Neuron (in vitro differentiated cells): Measurements from ENCODE around the gene RBFOX2.
A peak's percentile ranks its signal among the peaks of the same experiment; 100 is the strongest.

Experiments used
- H2AFZ ChIP-seq: one replicate; pipeline ENCODE4 v1.6.1; 2013; ENCODE audit warnings: low read depth, mild to moderate bottlenecking, inconsistent platforms, low read length, moderate library complexity
- H3K27me3 ChIP-seq: one replicate; pipeline ENCODE4 v1.6.1; 2013; ENCODE audit warnings: low read length; ENCODE audit not compliant: insufficient read depth
- H3K36me3 ChIP-seq: one replicate; pipeline ENCODE4 v1.6.1; 2013; ENCODE audit warnings: low read length; ENCODE audit not compliant: insufficient read depth
- H3K4me1 ChIP-seq: one replicate; pipeline ENCODE4 v1.6.1; 2013; ENCODE audit warnings: low read length; ENCODE audit not compliant: insufficient read depth
- H3K4me3 ChIP-seq: 2 replicates; pipeline ENCODE4 v1.5.1; 2013; ENCODE audit warnings: mild to moderate bottlenecking, low read length, moderate library complexity
- H3K9me3 ChIP-seq: one replicate; pipeline ENCODE4 v1.6.1; 2013; ENCODE audit warnings: low read length

The RBFOX2 gene

GRCh38 chr22:35838855-35839576 is 189.6 kb downstream of the RBFOX2 start:
- H3K4me3 ChIP-seq, result peak overlapping the region; percentile 98
- no peaks in the 10 kb centered on the region for H3K27me3 ChIP-seq
- H2AFZ ChIP-seq, result no peak overlapping the region
- H3K4me1 ChIP-seq, result peaks cover 50% of the 10 kb centered on the region
- no peaks in the 10 kb centered on the region for H3K36me3 ChIP-seq
- no peaks in the 10 kb centered on the region for H3K9me3 ChIP-seq

- Histone ChIP-seq H3K27me3 (no peaks in the 10 kb centered on the region), H3K4me1 (peaks cover 50% of the 10 kb centered on the region), H3K4me3 (peak overlapping the region; percentile 66), H3K36me3 (no peaks in the 10 kb centered on the region), H3K9me3 (peaks cover 1% of the 10 kb centered on the region), H2AFZ (no peak overlapping the region)
Measured at GRCh38 chr22:35837101-35837727, 191.4 kb downstream of the RBFOX2 start.

DNA sequence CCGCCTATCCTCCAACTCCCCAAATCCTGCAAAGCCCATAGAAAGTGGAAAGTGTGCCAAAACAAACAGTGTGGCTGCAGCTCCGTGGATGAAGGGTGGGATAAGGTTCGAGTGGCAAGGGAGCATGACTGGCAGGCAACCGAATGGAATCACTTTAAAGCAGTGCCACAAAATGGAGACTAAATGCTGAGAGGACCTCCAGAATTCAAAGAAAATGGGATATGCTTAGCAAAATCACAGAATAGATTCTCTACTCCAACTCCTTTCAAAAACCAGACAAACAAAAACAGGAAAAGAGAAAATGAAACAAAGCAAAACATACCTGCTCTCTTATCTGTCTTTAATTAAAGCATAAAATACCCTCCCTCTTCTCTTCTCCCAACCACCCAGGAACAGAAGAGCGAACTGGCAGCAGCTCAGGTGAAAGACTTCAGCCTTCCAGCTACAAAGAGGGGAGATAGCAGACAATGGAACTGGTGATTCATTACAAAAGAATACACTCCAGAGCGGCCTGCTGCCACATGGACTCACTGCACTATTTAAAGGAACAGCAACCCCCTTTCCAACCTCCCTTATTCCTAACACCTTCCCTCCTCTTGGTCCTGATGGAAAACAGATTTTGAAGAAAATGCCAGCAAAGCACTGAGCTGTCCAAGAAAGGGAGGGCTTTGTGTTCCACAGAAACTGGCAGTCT is 192.5 kb downstream of the RBFOX2 start:
- Histone ChIP-seq H2AFZ (no peak overlapping the region), H3K36me3 (no peaks in the 10 kb centered on the region), H3K27me3 (no peaks in the 10 kb centered on the region), H3K9me3 (peaks cover 1% of the 10 kb centered on the region), H3K4me1 (peaks cover 50% of the 10 kb centered on the region), H3K4me3 (peak overlapping the region; percentile 66)

GRCh38 chr22:35835267-35835997 is 193.2 kb downstream of the RBFOX2 start:
- no peak overlapping the region for H2AFZ ChIP-seq
- peaks cover 1% of the 10 kb centered on the region for H3K9me3 ChIP-seq
- H3K36me3 ChIP-seq, result no peaks in the 10 kb centered on the region
- no peaks in the 10 kb centered on the region for H3K27me3 ChIP-seq
- peak overlapping the region; percentile 66 for H3K4me3 ChIP-seq
- peaks cover 46% of the 10 kb centered on the region for H3K4me1 ChIP-seq

DNA sequence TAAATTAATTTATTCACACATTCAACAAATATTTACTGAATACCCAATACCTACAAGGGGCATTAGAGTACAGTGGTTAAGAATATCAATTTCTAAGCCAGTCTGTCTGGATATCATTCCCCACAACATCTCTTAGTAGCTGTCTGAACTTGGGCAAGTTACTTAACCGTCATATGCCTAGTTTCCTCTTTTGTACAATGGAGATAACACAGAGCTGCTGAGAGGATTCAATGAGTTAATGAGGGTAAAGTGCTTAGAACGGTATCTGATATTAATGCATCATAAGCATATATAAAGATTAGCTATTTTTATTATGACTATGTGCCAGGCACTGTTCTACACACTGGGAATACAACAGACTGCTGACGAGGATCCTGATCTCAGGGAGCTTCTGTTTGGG is 194.6 kb downstream of the RBFOX2 start:
- Histone ChIP-seq H3K9me3 (peaks cover 3% of the 10 kb centered on the region), H3K4me1 (peaks cover 39% of the 10 kb centered on the region), H2AFZ (no peak overlapping the region), H3K27me3 (no peaks in the 10 kb centered on the region), H3K4me3 (no peak overlapping the region), H3K36me3 (no peaks in the 10 kb centered on the region)

DNA sequence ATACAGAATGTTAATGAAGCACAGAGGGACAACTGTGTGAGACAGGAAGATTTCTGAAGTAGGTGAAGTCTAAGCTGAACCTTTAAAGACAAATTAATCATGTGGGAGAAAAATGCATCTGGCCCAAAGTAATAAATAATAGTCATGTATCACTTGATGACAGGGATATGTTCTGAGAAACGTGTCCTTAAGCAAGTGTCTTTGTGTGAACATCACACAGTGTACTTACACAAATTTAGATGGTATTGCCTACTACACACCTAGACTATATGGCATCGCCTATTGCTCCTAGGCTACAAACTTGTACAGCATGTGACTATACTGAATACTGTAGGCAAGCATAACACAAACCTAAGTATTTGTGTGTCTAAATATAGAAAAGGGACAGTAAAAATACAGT is 198.3 kb downstream of the RBFOX2 start:
- no peak overlapping the region for H2AFZ ChIP-seq
- H3K4me3 ChIP-seq, result no peak overlapping the region
- peaks cover 3% of the 10 kb centered on the region for H3K9me3 ChIP-seq
- H3K36me3 ChIP-seq, result peaks cover 12% of the 10 kb centered on the region
- no peaks in the 10 kb centered on the region for H3K27me3 ChIP-seq
- H3K4me1 ChIP-seq, result peaks cover 12% of the 10 kb centered on the region

DNA sequence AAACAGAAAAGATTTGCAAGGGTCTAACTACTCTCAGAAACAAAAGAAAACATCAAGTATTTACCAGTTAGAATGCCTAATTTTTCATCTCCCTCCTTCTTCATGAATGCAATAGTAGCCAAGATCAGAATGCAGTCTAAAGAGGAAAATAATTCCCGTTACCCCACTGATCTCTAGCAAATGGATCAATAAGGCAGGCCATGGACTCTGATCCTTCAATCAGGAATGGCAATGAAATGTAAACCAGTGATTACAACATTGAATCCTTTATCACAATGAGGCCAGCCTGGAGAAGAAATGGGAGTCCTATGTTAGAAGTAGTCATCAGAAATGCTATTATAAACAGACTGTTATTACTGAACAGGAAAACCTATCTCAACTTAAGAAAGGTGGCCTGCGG is 204.4 kb downstream of the RBFOX2 start:
- H3K27me3 ChIP-seq, result no peaks in the 10 kb centered on the region
- H3K36me3 ChIP-seq, result peaks cover 15% of the 10 kb centered on the region
- H2AFZ ChIP-seq, result no peak overlapping the region
- H3K9me3 ChIP-seq, result no peaks in the 10 kb centered on the region
- no peaks in the 10 kb centered on the region for H3K4me1 ChIP-seq
- H3K4me3 ChIP-seq, result no peak overlapping the region

DNA sequence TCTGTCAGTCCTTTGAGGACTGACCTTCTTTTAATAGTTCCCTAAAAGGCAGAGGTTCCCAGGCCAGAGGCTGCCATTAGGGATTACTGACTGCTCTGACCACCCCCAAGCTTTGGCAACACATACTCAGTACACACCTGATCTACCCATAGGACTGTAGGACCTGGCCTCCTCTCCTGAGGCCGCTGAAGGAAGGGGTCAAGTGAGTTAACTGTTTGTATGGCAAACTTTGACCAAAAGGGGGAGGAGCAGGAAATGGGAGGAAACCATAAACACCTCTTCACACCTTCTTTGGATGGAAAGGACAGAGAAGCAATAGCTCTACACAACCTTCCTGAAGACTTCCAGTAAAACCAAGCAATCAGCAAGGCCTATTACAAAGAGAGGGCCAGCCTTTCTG is 207.0 kb downstream of the RBFOX2 start:
- H2AFZ ChIP-seq, result no peak overlapping the region
- no peak overlapping the region for H3K4me3 ChIP-seq
- no peaks in the 10 kb centered on the region for H3K27me3 ChIP-seq
- H3K4me1 ChIP-seq, result no peaks in the 10 kb centered on the region
- H3K36me3 ChIP-seq, result peaks cover 12% of the 10 kb centered on the region
- H3K9me3 ChIP-seq, result no peaks in the 10 kb centered on the region

DNA sequence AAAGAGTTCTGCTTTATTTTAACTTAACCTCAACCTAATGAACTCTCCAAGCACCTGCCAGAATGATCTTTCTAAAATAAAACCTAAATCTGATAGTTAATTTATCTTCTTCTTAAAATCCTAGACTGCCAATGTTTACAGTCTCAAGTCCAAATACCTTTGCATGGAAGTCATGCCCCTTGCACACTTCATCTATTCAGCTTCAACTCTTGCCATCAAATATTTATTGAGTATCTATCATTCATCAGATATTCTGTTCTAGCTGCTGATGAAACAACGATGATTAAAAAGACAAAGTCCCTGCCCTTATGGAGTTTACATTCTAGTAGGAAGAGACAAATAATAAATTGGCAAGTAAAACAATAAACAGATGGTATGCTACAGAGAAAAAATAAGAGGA is 209.2 kb downstream of the RBFOX2 start:
- Histone ChIP-seq H2AFZ (no peak overlapping the region), H3K4me1 (no peaks in the 10 kb centered on the region), H3K36me3 (peaks cover 10% of the 10 kb centered on the region), H3K4me3 (no peak overlapping the region), H3K9me3 (peaks cover 2% of the 10 kb centered on the region), H3K27me3 (no peaks in the 10 kb centered on the region)

GRCh38 chr22:35818897-35819296 is 209.7 kb downstream of the RBFOX2 start:
- Histone ChIP-seq H3K27me3 (no peaks in the 10 kb centered on the region), H3K4me1 (no peaks in the 10 kb centered on the region), H3K4me3 (no peak overlapping the region), H3K9me3 (peaks cover 2% of the 10 kb centered on the region), H3K36me3 (peaks cover 6% of the 10 kb centered on the region), H2AFZ (no peak overlapping the region)

DNA sequence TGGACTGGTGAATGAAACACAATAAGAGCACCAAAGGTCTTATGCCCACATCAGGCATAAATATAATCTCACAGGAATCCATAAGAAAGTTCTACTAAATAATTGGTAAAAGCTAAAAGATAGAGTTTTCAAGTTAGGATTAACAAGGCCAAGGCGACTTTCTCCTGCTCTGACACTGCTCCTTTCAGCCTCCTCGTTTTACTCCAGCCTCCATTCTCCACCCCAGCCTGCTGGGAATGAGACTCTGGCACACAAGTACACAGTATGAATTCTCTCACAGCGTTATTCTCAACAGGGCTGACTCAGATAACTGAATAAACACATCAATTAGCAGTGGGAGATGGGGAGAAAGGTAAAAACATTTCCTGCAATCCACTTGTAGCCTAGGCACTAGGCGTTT is 216.0 kb downstream of the RBFOX2 start:
- peaks cover 10% of the 10 kb centered on the region for H3K9me3 ChIP-seq
- peaks cover 30% of the 10 kb centered on the region for H3K36me3 ChIP-seq

DNA sequence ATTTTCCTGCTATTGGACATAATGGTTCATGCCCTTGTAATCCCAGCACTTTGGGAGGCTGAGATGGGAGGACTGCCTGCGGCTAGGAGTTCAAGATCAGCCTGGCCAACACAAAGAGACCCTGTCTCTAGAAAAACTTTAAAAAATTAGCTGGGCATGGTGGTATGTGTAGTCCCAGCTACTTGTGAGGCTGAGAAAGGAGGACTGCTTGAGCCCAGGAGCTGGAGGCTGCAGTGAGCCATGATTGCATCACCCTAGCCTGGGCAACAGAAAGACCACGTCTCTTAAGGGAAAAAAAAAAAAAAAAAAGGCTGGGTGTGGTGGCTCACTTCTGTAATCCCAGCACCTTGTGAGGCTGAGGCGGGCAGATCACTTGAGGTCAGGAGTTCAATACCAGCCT is 217.0 kb downstream of the RBFOX2 start:
- peaks cover 10% of the 10 kb centered on the region for H3K9me3 ChIP-seq
- H3K36me3 ChIP-seq, result peaks cover 30% of the 10 kb centered on the region
- H3K4me3 ChIP-seq, result no peak overlapping the region
- no peak overlapping the region for H2AFZ ChIP-seq
- H3K27me3 ChIP-seq, result no peaks in the 10 kb centered on the region
- H3K4me1 ChIP-seq, result no peaks in the 10 kb centered on the region

More for the DNA sequence above, 216.0 kb downstream of the RBFOX2 start:
- Histone ChIP-seq H3K4me3 (no peak overlapping the region), H3K27me3 (no peaks in the 10 kb centered on the region), H3K4me1 (no peaks in the 10 kb centered on the region), H2AFZ (no peak overlapping the region)

DNA sequence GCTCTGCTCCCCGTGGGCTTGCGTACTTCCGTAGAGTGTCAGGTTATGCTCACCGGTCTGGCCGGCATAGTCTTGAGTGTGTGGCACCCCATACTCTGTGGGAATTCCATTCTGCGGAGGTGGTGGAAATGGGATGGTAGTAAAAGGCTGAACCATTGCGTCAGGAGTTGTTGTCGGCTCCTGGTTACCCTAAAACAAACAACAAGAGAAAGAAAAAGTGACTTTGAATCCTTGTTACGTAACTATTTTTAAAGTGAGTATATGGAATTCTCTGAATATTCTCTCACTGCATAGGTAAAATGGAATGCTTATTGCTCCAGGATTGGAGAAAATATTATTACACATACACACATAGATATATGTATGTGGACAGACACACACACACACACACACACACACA is 218.8 kb downstream of the RBFOX2 start:
- H3K4me1 ChIP-seq, result no peaks in the 10 kb centered on the region
- H2AFZ ChIP-seq, result no peak overlapping the region
- no peaks in the 10 kb centered on the region for H3K27me3 ChIP-seq
- peaks cover 43% of the 10 kb centered on the region for H3K36me3 ChIP-seq
- H3K4me3 ChIP-seq, result no peak overlapping the region
- peaks cover 16% of the 10 kb centered on the region for H3K9me3 ChIP-seq
